Eye (tissue), 1 donor: Measurements from ENCODE around the gene MPPED1.
A peak's percentile ranks its signal among the peaks of the same experiment; 100 is the strongest.

Source experiments
- DNase-seq: peaks from one replicate; pipeline ENCODE4 v3.0.0-alpha.2; 2015

Gene MPPED1

DNA sequence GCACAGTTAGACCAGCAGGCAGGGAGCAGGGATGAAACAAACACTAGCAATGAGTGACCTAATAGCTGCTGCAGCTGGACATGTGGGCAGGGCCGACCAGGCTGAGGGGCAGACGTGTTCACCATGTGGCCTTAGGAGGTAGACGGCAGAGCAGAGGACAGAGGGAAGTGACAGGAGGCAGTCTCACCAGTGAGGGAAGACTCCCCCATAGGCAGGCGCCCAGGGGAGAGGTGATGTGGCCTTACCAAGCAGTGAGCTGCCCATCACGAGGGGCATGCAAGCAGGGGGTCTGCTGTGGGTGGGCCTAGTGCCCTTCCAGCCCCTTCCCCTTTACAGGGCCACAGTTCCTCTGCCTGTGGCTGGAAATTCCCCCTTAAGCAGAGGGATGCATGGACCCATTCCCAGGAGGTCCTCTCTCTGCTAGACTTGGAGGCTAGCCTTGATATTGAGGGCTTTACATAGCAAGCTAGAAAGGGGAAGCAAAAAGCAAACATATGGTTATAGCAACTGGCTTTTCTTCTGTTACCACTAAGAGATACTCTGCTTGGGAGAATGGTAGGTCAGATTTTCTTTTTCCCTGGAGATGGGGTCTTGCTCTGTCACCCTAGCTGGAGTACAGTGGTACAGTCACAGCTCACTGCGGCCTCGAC, 67.6 kb downstream of the MPPED1 start:
- DNase-seq: peak; percentile 41

DNA sequence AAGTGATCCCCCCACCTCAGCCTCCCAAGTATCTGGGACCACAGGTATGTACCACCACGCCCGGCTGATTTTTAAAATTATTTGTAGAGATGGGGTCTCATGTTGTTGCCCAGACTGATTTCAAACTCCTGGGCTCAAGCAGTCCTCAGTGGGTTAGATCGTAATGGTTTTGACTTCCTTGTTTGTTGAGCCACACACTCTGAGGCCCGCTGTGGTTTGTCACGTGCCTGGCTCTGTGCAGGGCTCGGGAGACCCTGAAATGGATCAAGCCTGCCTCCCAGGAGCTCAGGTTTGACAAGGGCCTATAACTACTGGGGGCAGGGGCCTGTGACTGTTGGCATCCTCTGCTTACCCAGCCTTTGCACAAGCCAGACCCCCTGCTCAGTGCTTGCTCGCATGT, 68.1 kb downstream of the MPPED1 start:
- DNase-seq: no peak

DNA sequence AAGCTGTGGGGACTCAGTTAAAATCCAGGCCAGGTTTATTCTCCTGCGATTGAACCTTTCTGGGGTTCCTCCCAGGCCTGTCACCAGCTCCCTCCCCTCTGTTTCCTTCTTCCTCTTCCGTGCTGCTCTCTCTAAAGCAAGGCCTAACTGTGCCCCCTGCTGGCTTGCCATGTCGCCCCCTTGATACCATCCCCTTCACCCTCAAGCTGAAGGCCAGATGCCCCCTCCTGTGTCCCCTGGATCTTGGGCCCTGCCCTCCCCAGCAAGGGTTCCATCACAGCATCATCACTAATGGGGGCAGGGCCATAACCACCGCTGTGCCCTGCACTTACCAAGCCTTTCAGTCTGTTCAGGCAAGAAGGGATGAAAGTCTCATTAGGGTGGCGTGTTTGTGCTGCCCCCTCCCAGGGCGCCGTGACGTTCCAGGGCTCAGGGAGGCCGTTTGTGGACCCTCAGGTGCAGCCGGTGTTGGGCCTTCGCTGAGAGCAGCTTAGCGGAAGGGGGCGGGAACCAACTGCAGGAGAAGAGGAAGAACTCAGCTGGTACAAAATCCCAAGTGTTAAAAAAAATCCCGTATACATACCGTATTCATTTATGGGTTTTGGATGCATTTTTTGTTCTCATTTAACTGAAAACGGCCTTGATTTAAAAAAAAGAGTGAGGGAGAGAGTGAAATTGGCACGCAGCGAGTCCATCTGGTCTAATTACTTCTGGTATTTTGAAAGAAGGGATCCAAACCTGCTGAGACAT, 69.9 kb downstream of the MPPED1 start:
- peak; percentile 58 for DNase-seq

DNA sequence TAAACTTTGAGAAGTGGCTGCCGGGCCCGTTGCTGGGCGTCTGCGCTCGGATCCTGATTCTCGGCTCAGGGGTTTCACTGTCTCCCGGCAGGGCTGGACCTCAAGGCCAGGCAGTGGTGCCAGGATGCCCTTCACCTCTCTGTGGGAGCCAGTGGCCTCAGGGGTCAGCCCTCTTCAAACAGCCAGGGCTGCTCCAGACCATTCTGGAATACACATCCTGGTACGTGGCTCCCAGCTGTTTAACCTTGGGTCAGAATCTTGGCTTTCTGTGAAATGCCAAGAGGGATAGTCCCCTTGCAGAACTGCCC, 70.5 kb downstream of the MPPED1 start:
- no peak for DNase-seq

DNA sequence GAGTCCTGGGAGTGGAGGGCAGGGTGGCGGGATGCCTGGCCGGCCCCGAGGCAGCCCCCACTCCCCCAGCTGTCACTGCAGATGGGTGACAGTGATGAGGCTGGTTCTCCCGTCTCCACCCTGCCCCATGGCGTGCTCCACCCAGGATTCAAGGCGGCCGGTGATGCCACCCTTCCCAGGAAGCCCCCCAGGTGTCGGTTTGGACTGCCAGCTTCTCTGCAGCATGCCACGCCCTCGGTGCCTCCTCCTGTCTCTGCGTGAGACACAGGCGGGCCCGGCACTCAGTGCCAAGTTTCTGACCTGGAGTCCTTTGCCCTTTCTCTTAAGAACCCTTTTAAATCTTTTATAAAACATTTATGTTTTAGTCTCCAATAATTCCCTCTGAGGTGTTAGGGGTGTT, 71.5 kb downstream of the MPPED1 start:
- DNase-seq: no peak

DNA sequence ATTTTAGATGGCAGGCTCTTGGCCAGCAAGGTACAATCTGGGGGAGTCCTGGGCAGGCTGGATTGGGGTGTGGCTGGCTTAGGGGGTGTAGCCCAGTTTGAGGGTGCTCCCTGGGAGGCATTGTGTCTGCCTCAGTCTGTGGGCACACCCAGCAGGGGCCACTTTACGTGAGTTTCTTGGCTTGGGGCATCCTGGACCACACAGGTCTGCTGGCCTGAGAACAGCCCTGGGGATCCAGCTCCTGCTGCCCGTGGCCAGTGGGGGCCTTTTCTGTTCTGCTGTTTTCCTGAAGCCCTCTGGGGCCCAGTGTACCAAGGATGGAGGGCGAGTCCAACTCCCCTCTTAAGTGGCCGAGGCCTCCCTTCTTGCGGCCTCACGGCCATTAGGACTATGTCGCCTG, 71.9 kb downstream of the MPPED1 start:
- no peak for DNase-seq

DNA sequence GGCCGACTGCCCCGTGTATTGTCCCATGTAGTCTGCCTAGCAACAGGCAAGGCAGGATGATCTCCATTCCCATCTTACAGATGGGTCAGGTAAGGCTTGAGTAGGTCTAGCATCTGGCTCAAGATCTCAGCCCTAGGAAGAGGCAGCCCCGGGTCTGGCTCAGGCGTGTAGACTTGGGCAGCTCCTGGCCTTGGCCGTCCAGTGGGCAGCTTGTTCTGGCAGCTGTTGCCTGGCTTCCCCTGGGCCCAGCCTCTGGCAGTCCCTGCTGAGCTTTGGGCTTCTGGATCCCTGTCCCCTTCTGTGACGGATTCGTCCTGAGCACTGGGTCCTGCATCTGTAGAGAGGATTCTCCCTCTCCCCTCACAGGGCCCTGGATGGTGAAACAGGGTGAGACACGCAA, 72.4 kb downstream of the MPPED1 start:
- DNase-seq: no peak

DNA sequence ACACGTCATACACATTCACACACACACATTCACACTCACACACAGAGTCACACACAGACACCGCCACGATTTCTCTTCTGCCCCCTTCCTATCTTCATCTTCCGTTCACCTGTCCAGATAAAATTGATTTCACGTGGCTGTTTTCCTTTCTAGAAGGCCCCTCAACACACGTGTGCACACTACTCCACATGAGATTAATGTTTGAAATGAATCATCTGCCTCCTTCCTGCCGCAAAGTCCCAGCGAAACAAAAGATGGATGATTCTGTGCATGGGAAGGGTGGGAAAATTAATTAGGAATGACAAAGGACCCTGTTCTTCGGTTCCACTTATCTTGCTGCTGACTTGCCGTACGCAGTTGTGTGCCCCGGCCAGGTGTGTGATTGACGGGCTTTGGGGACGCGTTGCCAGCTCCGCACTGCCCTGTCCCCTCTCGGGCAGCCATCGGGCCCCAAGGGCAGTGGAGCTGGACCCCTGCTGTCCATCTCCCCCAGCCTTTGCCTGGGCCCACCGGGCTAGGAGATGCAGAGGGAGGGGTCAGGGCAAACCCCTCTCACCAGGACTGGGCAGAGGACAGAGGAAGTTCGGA, 73.8 kb downstream of the MPPED1 start:
- no peak for DNase-seq

DNA sequence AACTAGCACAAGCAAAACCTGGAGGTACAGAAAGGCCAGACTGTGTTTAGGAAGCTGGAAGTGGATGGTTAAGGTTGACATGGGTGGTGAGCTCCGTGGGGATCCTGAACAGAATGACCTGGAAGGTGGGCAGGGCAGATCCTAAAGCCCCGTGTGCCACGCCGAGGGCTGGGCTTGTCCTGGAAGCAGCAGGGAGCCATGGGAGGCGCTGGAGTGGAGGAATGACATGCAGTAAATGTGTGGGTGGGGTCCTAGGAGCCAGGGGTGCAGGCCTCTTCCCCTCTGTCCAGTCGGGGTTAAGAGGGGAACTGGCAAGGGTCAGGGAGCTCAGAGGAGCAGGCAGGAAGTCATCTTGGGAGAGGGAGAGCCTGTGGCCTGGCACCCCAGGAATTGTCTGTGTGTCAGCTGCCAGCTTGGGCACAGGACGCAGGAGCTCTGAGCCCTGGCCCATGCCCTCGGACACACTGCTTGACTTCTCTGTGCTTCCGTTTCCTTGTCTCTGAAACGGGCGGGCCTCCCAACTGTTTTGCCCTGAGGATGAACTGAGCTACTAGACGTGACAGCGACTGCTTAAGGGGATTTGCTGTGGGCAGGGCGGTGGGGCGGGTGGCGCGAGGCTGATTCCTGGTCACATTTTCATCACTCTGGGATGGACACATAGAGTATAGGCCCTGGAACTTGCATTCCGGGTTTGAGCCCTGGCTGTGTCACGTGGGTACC, 75.7 kb downstream of the MPPED1 start:
- DNase-seq: no peak

DNA sequence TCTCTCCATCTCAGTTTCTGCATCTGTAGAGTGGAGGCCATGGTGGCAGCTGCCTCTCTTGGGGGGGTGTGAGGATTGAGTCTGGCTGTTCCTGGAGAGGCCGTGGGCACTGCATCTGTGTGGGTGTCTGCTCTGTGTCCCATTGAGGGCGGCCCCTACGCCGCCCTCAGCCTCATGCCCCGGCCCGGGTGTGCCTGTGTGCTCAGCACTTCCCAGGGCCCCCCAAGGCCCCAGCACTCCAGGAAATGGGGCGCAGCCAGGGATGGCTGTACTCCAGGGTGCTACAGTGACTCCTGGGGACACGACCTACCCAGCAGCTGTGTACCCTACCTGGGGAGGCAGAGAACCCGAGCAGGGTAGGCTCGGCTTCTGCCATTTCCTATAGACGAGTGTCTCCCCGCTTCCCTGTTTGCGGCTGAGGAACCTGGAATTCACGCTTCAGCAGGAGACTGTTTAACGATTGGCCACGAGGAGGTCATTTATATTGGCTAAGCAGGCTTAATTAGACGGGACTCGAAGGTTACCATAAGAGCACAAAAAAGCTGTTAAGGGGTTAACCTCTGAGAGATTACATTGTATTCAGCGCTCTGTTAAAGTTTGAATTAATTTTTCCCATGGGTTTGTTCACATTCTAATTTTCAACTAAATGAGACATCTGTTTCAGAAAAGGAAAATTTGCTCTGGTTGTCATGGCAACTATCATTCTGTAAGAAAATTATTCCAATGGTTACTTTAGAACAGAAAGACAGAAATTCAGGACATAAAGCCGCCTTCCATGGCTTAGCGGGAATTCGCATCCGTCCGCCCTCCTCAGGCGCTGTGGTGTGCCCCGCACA, 76.4 kb downstream of the MPPED1 start:
- peak; percentile 51 for DNase-seq

DNA sequence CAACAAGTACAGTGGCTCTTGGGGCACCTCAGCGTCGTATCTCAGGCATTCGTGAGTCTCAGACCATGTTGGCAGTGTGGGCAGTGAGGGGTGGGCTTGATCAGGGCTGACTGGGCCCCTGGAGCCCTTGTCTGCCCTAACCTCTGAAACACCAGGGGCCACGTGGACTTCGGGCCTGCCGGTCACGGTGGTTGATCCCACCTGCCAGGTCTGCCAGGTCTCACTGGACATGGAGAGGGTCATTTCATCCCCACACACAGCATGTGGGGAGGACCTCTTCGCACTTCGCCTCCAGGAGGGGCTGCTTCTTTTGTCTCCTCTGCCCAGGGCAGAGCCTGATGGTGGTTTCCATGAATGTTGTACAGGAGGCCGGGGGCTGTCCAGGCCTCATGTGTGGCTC, 77.1 kb downstream of the MPPED1 start:
- no peak for DNase-seq

DNA sequence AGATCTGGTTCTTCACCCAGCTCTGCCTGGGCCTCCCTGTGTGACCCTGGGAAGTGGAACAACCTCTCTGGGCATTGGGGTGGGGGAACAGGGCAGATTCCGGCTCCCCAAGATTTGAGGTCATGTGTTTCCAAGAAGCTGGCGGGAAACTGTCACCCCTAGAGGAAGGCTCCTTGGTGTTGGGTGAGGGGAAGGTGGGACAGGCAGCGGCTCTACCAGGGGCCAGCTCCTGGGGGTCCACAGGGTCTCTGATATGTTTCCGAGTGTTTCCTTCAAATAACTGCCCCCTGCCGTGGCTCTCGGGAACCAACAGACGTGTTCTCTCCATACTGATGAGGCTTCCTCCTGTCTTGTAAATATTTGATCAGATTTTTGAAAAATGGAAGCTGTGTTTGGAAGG, 78.5 kb downstream of the MPPED1 start:
- no peak for DNase-seq

DNA sequence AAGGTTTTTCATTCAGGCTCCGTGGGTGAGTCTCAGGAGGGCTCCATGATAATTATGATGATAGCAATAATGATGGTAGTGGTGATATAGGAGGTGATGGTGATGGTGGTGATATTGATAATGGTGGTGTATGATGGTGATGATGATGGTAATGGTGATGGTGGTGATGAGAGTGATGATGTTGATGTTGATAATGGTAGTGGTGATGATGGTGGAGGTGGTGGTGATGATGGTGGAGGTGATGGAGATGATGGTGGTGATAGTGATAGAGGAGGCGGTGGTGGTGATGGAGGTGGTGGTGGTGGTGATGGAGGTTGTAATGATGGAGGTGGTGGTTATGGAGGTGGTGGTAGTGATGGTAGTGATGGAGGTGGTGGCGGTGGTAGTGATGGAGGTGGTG, 79.4 kb downstream of the MPPED1 start:
- DNase-seq: no peak

DNA sequence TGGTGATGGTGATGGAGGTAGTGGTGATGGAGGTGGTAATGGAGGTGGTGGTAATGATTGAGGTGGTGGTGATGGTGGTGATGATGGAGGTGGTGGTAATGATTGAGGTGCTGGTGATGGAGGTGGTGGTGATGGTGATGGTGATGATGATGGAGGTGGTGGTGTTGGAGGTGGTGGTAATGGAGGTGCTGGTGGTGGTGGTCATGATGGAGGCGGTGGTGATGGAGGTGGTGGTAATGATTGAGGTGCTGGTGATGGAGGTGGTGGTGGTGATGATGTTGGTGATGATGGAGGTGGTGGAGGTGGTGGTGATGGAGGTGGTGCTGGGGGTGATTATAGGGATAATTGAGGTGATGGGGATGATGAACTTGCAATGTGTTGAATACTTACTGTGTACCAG, 79.9 kb downstream of the MPPED1 start:
- no peak for DNase-seq

DNA sequence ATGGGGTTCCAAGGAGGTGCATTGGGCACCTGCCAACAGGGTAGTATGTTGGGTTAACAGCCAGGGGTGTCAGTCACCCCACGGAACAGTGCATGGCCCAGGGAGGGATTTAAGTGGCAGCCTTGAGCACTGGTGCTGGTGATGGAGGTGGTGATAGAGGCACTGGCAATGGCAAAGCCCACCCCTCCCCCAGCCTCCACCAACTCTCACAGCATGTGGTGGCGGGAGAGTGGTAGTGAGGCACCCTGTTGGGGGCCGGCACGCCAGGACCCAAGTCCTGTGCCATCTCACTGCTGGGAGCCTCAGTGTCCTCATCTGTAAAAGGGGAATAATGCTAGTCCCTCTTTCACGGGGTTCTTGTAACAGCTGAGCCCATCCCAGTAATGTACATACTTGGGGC, 81.5 kb downstream of the MPPED1 start:
- no peak for DNase-seq

DNA sequence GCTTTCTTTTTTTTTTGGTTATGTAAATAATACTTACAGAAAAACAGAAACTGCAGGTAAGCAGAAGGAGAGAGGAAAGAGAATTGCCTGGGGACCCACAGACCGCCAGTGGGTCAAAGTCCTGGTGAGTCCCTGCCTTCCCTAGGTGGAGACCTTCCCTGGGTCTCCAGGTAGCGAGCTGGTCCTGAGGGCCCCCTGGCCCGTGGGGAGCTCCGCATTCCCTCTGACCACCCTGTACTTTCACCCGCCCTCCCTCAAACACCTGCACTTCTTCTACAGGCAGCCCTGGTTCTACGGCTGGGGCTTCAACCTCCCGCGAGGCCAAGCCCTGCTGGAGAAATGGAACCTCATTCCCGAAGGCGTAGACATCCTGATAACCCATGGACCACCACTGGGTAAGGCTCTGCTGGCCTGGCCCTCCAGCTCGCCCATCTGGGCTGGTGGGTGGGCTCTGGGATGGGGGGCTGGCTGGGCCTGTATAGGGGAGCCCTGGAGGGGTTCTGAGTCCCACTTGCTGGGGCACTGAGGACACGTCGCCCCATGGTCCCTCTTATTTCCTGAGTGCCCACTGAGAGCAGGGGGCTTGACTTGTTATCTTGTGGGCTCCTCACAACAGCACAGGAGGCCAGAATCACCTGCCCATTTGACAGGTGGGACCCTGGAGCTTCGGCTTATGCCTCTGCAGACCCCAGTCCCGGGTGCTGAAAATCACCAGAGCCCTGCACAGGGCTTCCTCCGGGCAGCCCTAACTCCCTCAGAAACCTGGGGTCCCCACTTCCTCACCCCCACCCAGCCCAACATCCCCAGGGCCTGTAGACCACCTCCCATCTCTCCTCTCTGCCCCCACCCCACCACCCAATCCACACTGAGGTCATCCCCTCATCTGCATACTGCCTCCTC, 86.4 kb downstream of the MPPED1 start:
- DNase-seq: no peak

DNA sequence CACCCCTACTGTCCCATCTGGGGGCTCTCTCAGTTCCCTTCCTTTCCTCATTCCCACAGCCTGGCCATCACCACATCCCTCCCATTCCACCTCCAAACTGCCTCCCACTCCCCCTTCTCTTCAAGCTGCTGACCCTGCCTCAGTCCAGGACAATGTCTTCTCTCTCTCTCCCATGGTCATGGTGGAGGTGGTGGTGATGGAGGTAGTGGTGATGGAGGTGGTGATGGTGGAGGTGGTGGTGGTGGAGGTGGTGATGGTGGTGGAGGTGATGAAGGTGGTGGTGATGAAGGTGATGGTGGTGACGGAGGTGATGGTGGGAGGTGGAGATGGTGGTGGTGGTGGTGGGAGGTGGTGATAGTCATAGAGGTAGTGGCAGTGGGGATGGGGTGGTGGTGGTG, 87.0 kb downstream of the MPPED1 start:
- no peak for DNase-seq

DNA sequence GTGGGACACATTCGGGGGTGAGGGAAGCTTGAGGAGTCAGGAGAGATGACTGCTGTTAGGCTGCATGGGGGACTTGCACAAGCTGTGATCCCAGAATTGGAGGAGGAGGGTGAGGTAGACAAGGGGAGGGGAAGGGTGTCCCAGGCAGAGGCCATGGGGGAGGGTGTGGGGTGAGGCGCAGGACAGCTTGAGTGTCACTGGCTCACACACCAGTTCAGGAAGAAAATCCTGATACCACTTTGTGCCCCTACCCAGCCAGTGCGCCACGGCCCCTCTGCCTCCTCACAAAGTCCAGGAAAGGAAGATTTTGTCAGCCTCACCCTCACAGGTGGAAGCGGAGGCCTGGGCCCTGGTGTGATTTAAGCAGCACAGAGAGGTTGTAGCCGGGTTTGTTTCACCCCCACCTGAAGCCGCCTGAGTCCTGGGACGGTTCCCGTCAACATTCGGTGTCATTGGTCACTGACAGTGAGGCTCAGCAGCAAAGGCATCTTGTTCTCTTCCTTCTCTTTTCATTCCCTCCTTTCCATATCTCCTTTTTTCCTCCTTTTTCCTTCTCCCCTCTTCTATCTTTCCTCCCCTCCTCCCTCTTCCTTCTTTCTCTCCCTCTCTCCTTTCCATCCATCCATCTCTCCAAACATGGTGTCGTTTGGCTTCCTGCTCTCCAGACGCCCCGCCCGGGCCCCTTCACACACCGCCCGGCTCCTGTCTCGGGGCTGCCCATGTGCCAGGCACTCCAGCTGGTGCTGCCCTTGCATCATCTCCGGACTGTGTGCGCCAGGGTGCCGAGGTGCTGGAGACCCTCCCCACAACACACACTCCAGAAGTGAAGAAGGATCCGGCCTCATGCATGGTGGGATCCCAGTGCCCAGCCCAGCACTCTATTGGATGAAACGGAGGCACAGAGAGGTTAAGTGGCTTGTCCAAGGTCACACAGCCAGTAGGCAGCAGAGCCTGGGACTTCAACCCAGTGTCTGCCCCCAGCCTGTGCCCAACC, 89.3 kb downstream of the MPPED1 start:
- no peak for DNase-seq

DNA sequence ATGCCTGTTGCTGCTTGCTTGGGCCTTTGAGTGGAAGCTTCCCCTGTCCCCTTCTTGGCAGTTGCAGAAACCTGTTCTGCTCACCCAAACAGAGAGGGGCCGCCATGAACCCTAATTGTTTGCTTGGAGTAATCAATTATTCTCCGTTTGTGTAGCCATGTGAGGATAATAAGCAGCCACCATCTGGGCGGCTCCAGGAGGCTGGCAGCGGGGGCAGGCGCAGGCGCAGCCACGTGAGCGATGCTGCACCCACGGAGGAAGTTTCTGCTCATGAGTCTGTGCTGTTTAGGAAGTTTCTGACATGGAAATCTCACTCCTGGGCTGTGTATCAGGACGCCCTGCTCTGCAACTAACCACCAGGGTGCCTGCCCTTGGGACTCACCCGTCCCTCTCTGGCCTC, 90.1 kb downstream of the MPPED1 start:
- DNase-seq: peak; percentile 52

DNA sequence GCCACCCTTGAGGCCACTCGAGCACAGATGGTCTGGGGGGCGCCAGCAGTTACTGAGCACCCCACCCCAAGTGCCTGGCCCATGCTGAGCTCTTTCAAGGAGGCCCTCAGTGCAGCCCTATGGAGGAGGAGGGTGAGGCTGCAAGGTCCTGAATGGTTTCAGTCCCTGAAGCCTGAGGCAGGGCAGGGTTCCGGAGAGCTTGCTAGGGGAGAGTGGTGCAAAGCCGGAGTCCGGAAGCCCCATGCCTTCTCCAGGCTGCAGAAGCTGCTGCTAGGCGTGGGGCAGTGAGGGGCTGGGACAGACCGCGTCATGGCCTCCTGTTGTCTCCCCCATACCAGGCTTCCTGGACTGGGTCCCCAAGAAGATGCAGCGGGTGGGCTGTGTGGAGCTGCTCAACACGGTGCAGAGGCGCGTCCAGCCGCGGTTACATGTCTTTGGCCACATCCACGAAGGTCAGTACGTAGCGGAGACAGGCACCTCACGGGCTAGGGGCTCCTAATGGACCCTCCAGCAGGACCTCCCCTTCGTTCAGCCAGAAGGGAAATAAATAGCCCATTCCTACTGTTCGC, 90.6 kb downstream of the MPPED1 start:
- no peak for DNase-seq
